ENCODE measurements around the gene CELF5. TPM values are rescaled to one million over a fixed set of nuclear protein-coding genes. Genes with fewer than 3 reads are reported as not detected.
A peak's percentile ranks its signal among the peaks of the same experiment; 100 is the strongest.

The CELF5 gene
- total RNA-seq, 1 experiment from 2014 or later, result 2.5 TPM

DNA sequence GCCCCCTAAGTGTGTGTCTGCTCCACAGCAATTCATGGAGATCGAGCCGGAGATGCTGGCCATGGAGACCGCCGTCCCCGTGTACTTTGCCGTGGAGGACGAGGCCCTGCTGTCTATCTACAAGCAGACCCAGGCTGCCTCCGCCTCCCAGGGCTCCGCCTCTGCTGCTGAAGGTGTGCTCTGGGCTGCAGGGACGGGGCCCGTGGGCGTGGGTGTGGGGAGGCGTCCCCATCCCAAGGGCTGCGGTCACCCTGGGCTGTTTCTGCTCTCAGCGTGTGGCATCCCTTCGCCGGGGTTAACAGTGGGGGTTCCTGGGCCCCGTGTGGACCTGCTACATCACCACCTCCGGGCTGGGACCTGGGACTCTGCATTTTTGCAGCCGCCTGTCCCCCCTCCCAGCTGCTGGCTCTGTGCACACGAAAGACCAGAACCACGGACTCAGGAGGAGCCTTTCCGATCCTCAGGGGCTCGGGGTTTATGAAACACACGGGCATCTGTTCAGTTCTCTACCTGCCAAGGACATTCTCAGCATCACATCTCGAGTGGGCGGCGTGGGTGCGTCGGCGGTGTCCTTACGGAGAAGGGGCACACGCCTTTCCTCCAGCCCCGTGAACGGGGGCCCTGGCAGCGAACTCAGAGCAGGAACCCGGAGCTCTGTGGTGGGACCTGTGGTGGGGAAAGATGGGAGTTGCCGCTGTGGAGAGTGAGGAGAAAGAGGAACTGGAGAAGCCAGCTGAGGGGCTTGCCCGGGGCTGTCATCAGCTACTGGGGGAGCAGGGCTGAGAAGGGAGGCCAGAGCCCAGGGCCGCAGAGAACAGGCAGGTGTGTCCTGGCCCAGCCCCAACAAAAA, 31.0 kb upstream of the CELF5 start:
- Histone ChIP-seq H3K36me3 (ENCODE audit: control insufficient read depth in 1 of 2, insufficient read depth in 2 of 2, low read length in 2 of 2) (peaks cover 6 to 43% of the 10 kb centered on the region in 2 experiments; a peak in 3 of 4 replicates), H3K4me2 (ENCODE audit: low read length) (no peak overlapping the region), H3K27ac (ENCODE audit: low read depth, low read length) (no peak overlapping the region), H3K9ac (ENCODE audit: low read length) (no peak overlapping the region), H4K20me1 (ENCODE audit: insufficient read depth) (peaks cover 9% of the 10 kb centered on the region; the same call in 1 of the 2 replicates), H3K27me3 (ENCODE audit: insufficient read depth, low read length) (no peaks in the 10 kb centered on the region), H3K4me3 (replicated peaks in 1 of 2; ENCODE audit: low read depth in 1 of 2, low read length in 2 of 2) (no peak overlapping the region), H3K9me3 (ENCODE audit: control insufficient read depth in 1 of 2, insufficient read depth in 1 of 2, low read depth in 1 of 2, low read length in 2 of 2) (no peaks in the 10 kb centered on the region), H3K4me1 (ENCODE audit: control insufficient read depth in 1 of 2, insufficient read depth in 2 of 2, low read length in 2 of 2) (peaks cover 0 to 6% of the 10 kb centered on the region in 2 experiments; a peak in 1 of 4 replicates), H2AFZ (ENCODE audit: low read depth, low read length, poor library complexity, severe bottlenecking) (no peak overlapping the region), H3K9me2 (ENCODE audit: insufficient read depth) (no peaks in the 10 kb centered on the region), H3K79me2 (ENCODE audit: insufficient read depth, low read length) (peaks cover 73% of the 10 kb centered on the region)
- intact Hi-C loops (cut with micrococcal nuclease), result no loop called here
- CTCF ChIA-PET, result no interaction called here
- ATAC-seq (peak; percentile 33; the same call in 1 of the 2 replicates), DNase-seq (ENCODE audit: low read depth, low spot score) (no peak)
- TSS peak; percentile 9 for BruUV-seq (replicated peaks)
- no peak for TF ChIP-seq ELF1 (IDR thresholded peaks at IDR 0.05; ENCODE audit: borderline replicate concordance, low read depth)
- RAD21 ChIA-PET (ENCODE audit: low non-redundant PET in 1 of 2, low total read pairs in 2 of 2, uncharacterized antibody in 2 of 2, unreplicated experiment in 2 of 2), result no interaction called here
- POLR2A ChIA-PET, result no interaction called here

DNA sequence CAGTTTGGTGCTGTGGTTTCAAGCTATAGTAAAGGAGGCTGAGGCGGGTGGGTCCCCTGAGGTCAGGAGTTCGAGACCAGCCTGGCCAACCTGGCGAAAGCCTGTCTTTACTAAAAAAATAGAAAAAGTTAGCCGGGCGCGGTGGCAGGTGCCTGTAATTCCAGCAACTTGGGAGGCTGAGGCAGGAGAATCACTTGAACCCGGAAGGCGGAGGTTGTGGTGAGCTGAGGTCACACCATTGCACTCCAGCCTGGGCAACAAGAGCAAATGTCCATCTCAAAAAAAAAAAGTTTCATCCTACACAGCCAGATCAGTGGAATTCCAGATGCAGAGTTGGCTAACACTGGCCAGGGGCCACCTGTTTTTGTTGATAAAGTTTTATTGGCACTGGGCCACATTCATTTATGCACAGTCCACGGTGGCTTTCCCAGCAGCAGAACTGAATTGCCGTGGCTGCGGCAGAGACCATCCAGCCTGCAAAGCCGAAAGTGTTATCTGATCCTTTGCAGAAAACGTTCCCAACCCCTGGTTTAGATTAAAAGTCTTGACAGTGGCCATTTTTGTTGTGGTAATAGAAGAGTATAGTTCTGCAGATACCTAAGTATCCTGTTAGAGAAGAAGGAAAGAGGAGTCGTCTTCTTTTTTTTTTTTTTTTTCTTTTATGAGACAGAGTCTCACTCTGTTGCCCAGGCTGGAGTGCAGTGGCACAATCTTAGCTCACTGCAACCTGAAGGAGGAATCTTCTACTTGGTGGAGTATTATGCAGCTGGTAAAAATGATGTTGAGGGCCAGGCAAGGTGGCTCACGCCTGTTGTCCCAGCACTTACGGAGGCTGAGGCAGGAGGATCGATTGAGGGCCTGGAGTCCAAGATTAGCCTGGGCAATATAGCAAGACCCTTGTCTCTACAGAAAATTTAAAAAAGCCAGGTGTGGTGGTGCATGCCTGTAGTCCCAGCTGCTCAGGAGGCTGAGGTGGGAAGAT, 30.1 kb upstream of the CELF5 start:
- RAD21 ChIA-PET (ENCODE audit: low non-redundant PET in 1 of 2, low total read pairs in 2 of 2, uncharacterized antibody in 2 of 2, unreplicated experiment in 2 of 2), result no interaction called here
- Histone ChIP-seq H4K20me1 (ENCODE audit: insufficient read depth) (peaks cover 7% of the 10 kb centered on the region; the same call in 1 of the 2 replicates), H2AFZ (ENCODE audit: low read depth, low read length, poor library complexity, severe bottlenecking) (no peak overlapping the region), H3K27ac (ENCODE audit: low read depth, low read length) (no peak overlapping the region), H3K9ac (ENCODE audit: low read length) (no peak overlapping the region), H3K4me1 (ENCODE audit: control insufficient read depth in 1 of 2, insufficient read depth in 2 of 2, low read length in 2 of 2) (peaks cover 0 to 2% of the 10 kb centered on the region in 2 experiments; a peak in 1 of 4 replicates), H3K4me2 (ENCODE audit: low read length) (no peak overlapping the region), H3K79me2 (ENCODE audit: insufficient read depth, low read length) (peaks cover 64% of the 10 kb centered on the region), H3K36me3 (ENCODE audit: control insufficient read depth in 1 of 2, insufficient read depth in 2 of 2, low read length in 2 of 2) (peaks cover 10 to 40% of the 10 kb centered on the region in 2 experiments; a peak in 3 of 4 replicates), H3K27me3 (ENCODE audit: insufficient read depth, low read length) (no peaks in the 10 kb centered on the region), H3K9me2 (ENCODE audit: insufficient read depth) (no peaks in the 10 kb centered on the region), H3K9me3 (ENCODE audit: control insufficient read depth in 1 of 2, insufficient read depth in 1 of 2, low read depth in 1 of 2, low read length in 2 of 2) (no peaks in the 10 kb centered on the region), H3K4me3 (replicated peaks in 1 of 2; ENCODE audit: low read depth in 1 of 2, low read length in 2 of 2) (no peak overlapping the region)
- TF ChIP-seq YY1 (IDR thresholded peaks at IDR 0.05; ENCODE audit: extremely low read depth, insufficient replicate concordance, low read depth, low read length) (no peak), CBX3 (IDR thresholded peaks at IDR 0.05; ENCODE audit: low read depth) (no peak), ZNF274 (IDR thresholded peaks at IDR 0.05; ENCODE audit: low read depth, low read length) (no peak), SP1 (IDR thresholded peaks at IDR 0.05; ENCODE audit: low read depth) (no peak)
- DNase-seq (ENCODE audit: low read depth, low spot score) (no peak), ATAC-seq (no peak)
- CTCF ChIA-PET, result no interaction called here
- no TSS peak for BruUV-seq (replicated peaks)
- POLR2A ChIA-PET, result no interaction called here
- intact Hi-C loops (cut with micrococcal nuclease), result no loop called here

Data from HCT116 (cell line).